D721Med (cell line): ENCODE data around the gene CELF1.
A peak's percentile ranks its signal among the peaks of the same experiment; 100 is the strongest.

ENCODE experiments used
- DNase-seq: peaks from one replicate; pipeline ENCODE4 v3.0.0; 2011; ENCODE audit warnings: low spot score; ENCODE audit not compliant: insufficient read length
- FAIRE-seq: peaks from 2 replicates; lab custom pipeline; 2011; peaks lifted over from hg19 to GRCh38; lab: Jason Lieb, UNC
- CTCF ChIP-seq: IDR thresholded peaks from 2 replicates; pipeline ENCODE4 v1.5.1; 2012; ENCODE audit warnings: mild to moderate bottlenecking, control low read depth; ENCODE audit not compliant: insufficient read depth; ENCODE audit errors: missing control alignments

CELF1 gene

GRCh38 chr11:47435687-47436086 is 117.2 kb downstream of the CELF1 start:
- no peak for DNase-seq
- no peak for TF ChIP-seq CTCF
- FAIRE-seq = no peak

GRCh38 chr11:47434011-47434786 is 118.7 kb downstream of the CELF1 start:
- DNase-seq (no peak), FAIRE-seq (no peak)
- TF ChIP-seq CTCF = no peak

- TF ChIP-seq CTCF = no peak
- no peak for FAIRE-seq
Measured at GRCh38 chr11:47433157-47433556, 119.8 kb downstream of the CELF1 start.

GRCh38 chr11:47431356-47432083 is 121.4 kb downstream of the CELF1 start:
- DNase-seq (no peak), FAIRE-seq (no peak)
- no peak for TF ChIP-seq CTCF

More at GRCh38 chr11:47433157-47433556, 119.8 kb downstream of the CELF1 start:
- DNase-seq = no peak

GRCh38 chr11:47430524-47430923 is 122.4 kb downstream of the CELF1 start:
- DNase-seq = no peak
- FAIRE-seq = no peak
- TF ChIP-seq CTCF = no peak

- no peak for TF ChIP-seq CTCF
- no peak for FAIRE-seq
Measured at GRCh38 chr11:47426062-47426956, 126.6 kb downstream of the CELF1 start, which contains the start of gene PSMC3. TSS of gene PSMC3 (minus strand) at chr11:47426439. CDS start at chr11:47426279, 160 bp downstream.

More at GRCh38 chr11:47426062-47426956, 126.6 kb downstream of the CELF1 start, which contains the start of gene PSMC3:
- peak; percentile 87 for DNase-seq
